D341Med (cell line): ENCODE measurements around the gene MMS19.
A peak's percentile ranks its signal among the peaks of the same experiment; 100 is the strongest.
"Not testable (repeated sequence)": the region's sequence is repeated elsewhere in the genome, so short reads cannot be mapped to it uniquely, and the experiment has no call there.

Experiments used
- DNase-seq: peaks from one replicate; pipeline ENCODE4 v3.0.0; 2012; ENCODE audit warnings: low spot score

The MMS19 gene

GRCh38 chr10:97498076-97498840, at the start of gene MMS19:
TSS of gene MMS19 (minus strand) at chr10:97498422. CDS start at chr10:97498384, 38 bp downstream.
- DNase-seq: peak; percentile 95

DNA sequence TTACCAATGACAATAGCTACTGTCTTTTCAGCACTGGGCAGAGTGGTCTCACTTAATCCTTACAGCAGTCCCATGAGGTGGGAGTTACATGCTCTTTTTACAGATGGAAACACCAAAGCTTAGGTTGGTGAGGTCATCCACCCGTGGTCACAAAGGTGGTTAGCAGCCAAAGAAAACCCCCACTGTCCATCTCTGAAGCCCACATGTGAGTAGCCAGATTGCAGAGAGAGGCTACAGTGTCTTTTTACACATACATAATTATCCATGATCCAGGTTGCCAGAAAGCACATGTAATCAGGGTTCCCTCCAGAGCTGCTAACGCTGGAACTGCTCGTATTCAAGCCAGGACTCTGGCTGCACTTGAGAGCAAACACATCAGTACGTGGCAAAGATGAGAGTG, 49.7 kb upstream of the MMS19 start:
- no peak for DNase-seq

GRCh38 chr10:97547271-97547600, 49.0 kb upstream of the MMS19 start:
- DNase-seq: no peak

DNA sequence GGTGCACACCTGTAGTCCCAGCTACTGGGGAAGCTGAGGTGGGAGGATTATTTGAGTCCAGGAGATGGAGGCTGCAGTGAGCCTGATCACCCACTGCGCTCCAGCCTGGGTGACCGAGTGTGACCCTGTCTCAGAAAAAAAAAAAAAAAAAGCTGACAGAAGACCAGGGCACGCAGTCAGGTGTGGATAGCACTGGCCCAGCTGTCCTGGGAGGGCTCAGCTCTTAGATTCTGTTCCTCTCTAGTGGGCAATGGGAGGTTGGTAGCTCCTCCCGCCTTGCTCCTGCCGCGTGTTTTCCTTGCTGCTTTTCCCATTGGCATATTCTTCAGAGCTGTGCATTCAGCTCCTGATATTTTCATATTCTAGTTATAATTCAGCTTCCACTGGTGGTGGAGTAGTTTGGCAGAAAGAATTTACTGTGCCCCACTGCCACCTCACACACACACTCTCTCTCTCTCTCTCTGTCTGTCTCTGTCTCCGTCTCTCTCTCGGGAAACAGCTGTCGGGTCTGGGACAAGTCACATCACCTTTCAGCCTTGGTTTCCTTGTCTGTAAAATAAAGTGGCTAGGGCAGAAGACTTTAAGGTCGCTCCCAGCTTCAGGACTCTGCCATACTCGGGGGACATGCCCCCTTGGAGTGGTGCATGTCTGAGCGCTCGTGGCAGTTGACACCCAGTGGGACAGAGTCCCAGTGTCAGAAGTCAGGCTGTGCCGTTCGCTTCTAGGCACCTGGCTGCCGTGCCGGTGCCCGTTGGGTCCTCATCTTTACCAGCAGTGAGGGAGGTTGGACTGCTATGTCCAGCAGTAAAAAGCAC, 48.4 kb upstream of the MMS19 start:
- no peak for DNase-seq

- DNase-seq: no peak
Observed at GRCh38 chr10:97543025-97543546, 44.9 kb upstream of the MMS19 start.

GRCh38 chr10:97542169-97543024, 44.2 kb upstream of the MMS19 start:
- no peak for DNase-seq

GRCh38 chr10:97540669-97541500, 42.7 kb upstream of the MMS19 start:
- no peak for DNase-seq

- no peak for DNase-seq
Observed at GRCh38 chr10:97539523-97540200, 41.4 kb upstream of the MMS19 start.

GRCh38 chr10:97538839-97539238, 40.6 kb upstream of the MMS19 start:
- DNase-seq: no peak

DNA sequence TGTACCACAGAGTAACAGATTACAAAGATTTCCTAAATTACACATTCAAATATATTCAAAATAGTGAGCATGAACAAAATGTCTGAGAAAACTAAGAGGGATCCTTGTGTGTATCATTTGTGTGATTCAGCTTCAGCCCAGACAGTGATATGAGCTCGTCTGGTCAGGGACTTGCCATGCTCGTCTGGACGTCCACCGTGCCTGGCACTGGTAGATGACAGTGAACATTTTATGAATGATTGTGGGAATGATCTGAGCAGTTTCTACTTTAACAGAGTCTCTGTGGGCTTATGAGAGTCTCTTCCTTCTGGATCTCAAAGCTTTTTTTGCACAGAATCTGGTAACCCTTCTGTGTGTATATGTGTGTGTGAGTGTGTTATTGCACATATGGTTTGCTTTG, 40.2 kb upstream of the MMS19 start:
- DNase-seq: no peak

DNA sequence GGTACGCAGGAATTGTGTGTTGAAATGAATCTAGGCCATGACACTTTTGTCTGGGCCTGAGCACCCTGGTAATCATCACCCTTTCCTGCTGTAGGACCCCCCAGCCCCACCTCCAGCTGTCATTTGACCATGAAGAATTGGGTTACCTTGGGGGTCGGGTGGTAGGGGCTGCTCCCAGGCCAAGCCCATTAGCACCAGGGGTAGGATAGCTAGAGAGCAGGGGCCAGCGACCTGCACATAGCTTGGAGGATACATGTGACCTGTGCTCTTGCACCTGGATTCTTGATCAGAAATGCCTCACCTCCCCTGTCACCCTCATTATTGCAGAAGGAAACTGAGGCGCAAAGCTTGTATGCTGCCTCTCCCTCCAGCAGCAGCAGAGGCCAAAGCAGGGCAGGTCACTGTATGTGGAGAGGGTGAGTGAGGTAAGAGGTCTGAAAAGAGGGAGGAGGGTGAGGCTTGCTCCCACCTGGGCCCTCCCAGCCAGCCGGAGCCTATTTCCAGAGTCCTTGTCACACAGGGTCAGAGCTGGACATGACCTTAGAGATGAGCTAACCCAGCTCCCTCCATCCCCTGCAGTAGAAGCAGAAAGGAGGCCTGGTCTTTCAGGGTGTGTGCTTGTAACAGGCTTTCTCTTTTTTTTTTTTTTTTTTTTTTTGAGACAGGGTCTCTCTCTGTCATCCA, 39.1 kb upstream of the MMS19 start:
- DNase-seq: no peak

DNA sequence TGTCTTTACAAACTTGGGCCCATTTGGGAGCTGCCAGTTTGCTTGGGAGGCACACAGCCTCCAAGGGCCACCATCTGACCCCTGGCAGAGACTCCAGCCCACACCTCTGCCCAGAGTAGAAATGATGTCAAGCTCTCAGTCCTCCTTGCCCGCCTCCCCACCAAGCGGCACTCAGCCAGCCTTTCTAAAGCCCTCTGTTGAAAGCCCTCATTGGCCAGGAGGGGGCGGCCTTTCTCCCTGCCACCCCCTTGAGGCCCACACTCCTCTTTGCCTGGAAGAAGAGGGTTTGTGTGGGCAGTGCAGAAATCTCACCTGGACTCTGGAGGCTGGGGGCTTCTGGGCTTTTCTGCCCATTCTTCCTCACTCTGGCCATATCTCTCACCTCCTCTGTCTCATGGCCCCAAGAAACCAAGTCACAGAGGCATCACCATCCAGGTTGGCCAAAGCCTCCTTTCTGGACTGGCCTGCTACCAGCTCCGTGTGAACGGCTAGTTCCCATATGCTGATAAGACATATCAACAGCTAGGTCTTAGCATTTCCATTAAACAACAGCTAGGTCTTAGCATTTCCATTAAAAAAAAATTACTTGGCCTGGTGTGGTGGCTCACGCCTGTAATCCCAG, 36.6 kb upstream of the MMS19 start:
- peak; percentile 67 for DNase-seq

DNA sequence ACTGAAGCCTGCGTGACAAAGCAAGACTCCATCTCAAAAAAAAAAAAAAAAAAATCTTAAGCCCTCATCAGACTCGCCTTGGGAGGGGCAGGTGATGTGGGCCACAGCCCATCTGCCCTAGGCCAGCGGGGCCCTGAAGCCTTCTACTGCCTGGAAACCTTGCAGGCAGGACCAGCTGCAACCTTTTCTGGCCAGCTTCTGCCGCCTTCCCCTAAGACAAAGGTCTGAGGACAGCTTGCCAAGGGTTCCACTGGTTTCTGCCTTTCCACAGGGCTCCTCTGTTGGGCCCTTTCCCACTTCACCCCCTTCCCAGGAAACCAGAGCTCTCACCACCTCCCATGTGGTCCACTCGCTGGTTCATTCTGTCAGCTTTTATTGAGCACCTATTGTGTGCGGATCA, 35.7 kb upstream of the MMS19 start:
- no peak for DNase-seq

- no peak for DNase-seq
Observed at GRCh38 chr10:97532935-97533671, 34.9 kb upstream of the MMS19 start.

DNA sequence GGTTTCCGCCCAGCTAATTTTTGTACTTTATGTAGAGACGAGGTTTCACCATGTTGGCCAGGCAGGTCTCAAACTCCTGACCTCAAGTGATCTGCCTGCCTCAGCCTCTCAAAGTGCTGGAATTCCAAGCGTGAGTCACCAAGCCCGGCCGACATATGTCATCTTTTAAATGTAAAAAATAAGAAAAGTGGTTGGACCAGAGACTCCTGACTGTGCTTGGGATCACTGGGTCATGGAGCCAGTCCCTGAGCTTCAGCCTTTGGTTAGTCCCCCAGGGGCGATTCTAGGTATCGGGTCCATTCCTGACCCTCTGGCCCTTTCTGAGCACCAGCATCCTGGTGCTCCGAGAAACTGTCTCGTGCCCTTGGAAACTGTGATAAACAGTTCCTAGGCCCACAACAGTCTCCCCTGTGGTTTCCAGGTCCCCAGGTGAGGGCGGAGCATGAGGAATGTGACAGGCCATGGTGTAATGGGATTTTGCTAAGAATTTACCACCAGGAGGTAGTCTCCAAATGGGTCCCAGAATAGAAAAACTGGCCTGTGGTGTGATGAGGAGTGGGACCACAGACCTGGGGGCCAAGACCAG, 33.3 kb upstream of the MMS19 start:
- DNase-seq: no peak

DNA sequence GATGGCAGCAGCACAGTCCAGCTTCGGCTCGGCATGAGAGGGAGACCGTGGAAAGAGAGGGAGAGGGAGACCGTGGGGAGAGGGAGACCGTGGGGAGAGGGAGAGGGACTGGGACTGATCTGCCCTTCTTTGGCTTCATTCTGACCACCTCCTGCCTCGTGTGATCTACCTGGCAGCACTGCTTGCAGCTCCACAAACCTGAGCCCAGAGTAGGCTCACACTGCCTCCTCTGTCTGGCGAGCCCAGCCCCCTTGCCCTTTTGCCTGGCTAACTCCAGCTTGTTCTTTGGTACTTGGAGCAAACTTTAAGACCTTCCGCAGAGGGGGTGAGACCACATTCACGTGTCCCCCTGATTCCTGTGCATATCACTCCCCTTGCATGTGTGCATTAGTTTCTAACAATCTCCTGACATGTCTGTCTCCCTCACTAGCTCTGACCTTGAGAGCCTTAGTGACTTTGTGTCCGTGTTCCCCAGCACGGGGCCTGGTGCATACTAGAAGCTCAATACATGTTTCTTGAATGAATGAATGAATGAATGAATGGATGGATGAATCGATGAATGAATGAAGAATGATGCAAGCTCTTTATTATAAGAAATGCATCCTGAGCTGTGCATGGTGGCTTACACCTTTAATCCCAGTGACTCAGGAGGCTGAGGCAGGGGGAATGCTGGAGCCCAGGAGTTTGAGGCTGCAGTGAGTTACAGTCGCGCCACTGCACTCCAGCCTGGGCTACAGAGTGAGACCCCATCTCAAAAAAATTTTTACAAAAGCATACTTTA, 31.7 kb upstream of the MMS19 start:
- no peak for DNase-seq

GRCh38 chr10:97528876-97529275, 30.7 kb upstream of the MMS19 start:
- not testable (repeated sequence) for DNase-seq

DNA sequence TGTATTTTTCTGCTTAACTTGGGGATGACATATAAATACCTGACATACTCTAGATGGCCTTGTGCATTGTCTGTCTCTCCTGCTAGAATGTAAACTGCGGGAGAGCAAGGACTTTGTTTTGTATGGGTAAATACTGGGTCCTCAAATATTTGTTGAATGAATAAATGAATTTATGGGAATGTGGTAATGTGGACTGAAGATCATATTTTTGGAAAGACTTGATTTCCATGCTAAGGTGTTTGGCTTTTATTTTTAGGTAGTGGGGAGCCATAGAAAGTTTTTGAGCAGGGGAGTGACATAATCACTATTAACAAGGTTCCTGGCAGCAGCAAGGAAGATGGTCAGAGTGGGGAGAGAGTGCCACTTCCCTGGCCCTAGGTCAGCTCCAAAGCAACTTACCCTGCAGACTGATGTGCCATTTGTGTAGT, 27.5 kb upstream of the MMS19 start:
- DNase-seq: no peak
